Lower leg skin (tissue), 3 donors: Measurements from ENCODE around the gene SLC22A16.

Source experiments
- POLR2A ChIP-seq, 2 donors: fragments of 450-650 bp; IDR thresholded peaks; one replicate each; pipeline ENCODE4 v1.6.1; 2016 to 2017; ENCODE audit warnings: antibody characterized with exemption in 2 of 2, mild to moderate bottlenecking in 1 of 2, moderate library complexity in 1 of 2
- TF ChIP-seq, protein P1 (sequence below), 3 donors: fragments of 450-650 bp; IDR thresholded peaks; one replicate each; pipeline ENCODE4 v1.5.1; 2016; ENCODE audit warnings: antibody characterized with exemption in 3 of 3, mild to moderate bottlenecking in 3 of 3, moderate library complexity in 2 of 3

GRCh38 chr6:110472739-110473138 lies 3.7 kb downstream of the SLC22A16 start:
- no peak for TF ChIP-seq POLR2A (IDR thresholded peaks at IDR 0.05)
- TF ChIP-seq, protein P1, sequence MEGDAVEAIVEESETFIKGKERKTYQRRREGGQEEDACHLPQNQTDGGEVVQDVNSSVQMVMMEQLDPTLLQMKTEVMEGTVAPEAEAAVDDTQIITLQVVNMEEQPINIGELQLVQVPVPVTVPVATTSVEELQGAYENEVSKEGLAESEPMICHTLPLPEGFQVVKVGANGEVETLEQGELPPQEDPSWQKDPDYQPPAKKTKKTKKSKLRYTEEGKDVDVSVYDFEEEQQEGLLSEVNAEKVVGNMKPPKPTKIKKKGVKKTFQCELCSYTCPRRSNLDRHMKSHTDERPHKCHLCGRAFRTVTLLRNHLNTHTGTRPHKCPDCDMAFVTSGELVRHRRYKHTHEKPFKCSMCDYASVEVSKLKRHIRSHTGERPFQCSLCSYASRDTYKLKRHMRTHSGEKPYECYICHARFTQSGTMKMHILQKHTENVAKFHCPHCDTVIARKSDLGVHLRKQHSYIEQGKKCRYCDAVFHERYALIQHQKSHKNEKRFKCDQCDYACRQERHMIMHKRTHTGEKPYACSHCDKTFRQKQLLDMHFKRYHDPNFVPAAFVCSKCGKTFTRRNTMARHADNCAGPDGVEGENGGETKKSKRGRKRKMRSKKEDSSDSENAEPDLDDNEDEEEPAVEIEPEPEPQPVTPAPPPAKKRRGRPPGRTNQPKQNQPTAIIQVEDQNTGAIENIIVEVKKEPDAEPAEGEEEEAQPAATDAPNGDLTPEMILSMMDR (IDR thresholded peaks at IDR 0.05) = no peak
